Activated CD8-positive, alpha-beta T cell treated with anti-CD3 and anti-CD28 coated beads for 36 hours (primary cell): Measurements from ENCODE around the gene MTRR. TPM values are rescaled to one million over a fixed set of nuclear protein-coding genes. Genes with fewer than 3 reads are reported as not detected.

Experiments used
- ATAC-seq: fragments of 200-7000 bp; cut with Tn5 transposase; one replicate; pipeline ENCODE4 v1.10.0; 2021; ENCODE audit warnings: mild to moderate bottlenecking, moderate library complexity
- CTCF ChIA-PET: fragments of 350-600 bp; sonication (Branson Sonifier 250); formaldehyde crosslinking; loops from one replicate; lab custom pipeline; 2021; ENCODE audit warnings: antibody characterized with exemption; lab: Charles Lee
- POLR2A ChIA-PET: fragments of 350-600 bp; sonication (Branson Sonifier 250); formaldehyde crosslinking; loops from one replicate; lab custom pipeline; 2021; ENCODE audit warnings: antibody characterized with exemption; lab: Charles Lee
- DNase-seq: peaks from one replicate; pipeline ENCODE4 v3.0.0-alpha.2; 2020
- H3K27ac Mint-ChIP-seq: one replicate; pipeline ENCODE4 v1.8.0; 2021; ENCODE audit warnings: mild to moderate bottlenecking, mixed read lengths
- H3K27me3 Mint-ChIP-seq: one replicate; pipeline ENCODE4 v1.8.0; 2021; ENCODE audit warnings: mixed read lengths
- H3K36me3 Mint-ChIP-seq: one replicate; pipeline ENCODE4 v1.8.0; 2021; ENCODE audit warnings: low read depth, mixed read lengths
- H3K4me1 Mint-ChIP-seq: one replicate; pipeline ENCODE4 v1.8.0; 2021; ENCODE audit warnings: low read depth, mixed read lengths
- H3K4me3 Mint-ChIP-seq: one replicate; pipeline ENCODE4 v1.8.0; 2021; ENCODE audit warnings: mild to moderate bottlenecking, moderate library complexity, mixed read lengths
- H3K9me3 Mint-ChIP-seq: one replicate; pipeline ENCODE4 v1.8.0; 2021; ENCODE audit warnings: mixed read lengths
- intact Hi-C: fragments of 100-400 bp; cut with micrococcal nuclease; formaldehyde crosslinking; loops from one replicate; pipeline ENCODE4 v1.10.0; 2022
- total RNA-seq, 2 experiments: library from RNA; stranded (reverse); gene quantifications; one replicate each; pipeline ENCODE4 v1.2.3, GENCODE V29; 2021
- TF ChIP-seq, protein P1 (sequence below): fragments of 200-600 bp; IDR thresholded peaks from one replicate; pipeline ENCODE4 v1.8.0; 2022; ENCODE audit warnings: antibody characterized with exemption, mild to moderate bottlenecking

MTRR gene
- total RNA-seq, 2 experiments from 2014 or later = 54.3 to 57.8 TPM

DNA sequence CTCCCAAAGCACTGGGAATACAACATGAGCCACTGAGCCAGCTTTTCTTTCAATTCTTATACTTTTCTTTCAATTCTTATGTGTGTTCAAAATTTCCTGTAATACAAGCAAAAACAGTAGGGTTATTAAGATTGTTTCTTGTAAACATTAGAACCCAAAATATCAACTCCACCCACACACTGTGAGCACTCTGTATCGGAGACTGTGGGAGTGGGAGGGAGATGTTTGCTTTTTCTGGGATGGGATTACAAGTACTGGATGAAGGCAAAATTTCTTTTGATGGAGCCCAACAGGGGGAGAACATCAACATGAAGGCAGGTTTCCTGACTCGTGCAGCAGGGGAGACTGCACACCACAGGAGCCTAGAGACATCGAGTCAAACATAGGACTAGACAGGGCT, 13.3 kb upstream of the MTRR start:
- peaks cover 2% of the 10 kb centered on the region for H3K27me3 Mint-ChIP-seq
- H3K9me3 Mint-ChIP-seq = no peaks in the 10 kb centered on the region
- H3K27ac Mint-ChIP-seq = no peak overlapping the region
- TF ChIP-seq, protein P1, sequence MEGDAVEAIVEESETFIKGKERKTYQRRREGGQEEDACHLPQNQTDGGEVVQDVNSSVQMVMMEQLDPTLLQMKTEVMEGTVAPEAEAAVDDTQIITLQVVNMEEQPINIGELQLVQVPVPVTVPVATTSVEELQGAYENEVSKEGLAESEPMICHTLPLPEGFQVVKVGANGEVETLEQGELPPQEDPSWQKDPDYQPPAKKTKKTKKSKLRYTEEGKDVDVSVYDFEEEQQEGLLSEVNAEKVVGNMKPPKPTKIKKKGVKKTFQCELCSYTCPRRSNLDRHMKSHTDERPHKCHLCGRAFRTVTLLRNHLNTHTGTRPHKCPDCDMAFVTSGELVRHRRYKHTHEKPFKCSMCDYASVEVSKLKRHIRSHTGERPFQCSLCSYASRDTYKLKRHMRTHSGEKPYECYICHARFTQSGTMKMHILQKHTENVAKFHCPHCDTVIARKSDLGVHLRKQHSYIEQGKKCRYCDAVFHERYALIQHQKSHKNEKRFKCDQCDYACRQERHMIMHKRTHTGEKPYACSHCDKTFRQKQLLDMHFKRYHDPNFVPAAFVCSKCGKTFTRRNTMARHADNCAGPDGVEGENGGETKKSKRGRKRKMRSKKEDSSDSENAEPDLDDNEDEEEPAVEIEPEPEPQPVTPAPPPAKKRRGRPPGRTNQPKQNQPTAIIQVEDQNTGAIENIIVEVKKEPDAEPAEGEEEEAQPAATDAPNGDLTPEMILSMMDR = no peak
- ChIA-PET POLR2A (no interaction called here), CTCF (interaction anchor here (1.1 to 3.3 kb wide), 5 partner anchors 9 to 23 kb away, joined by 3 to 26 read pairs (median 3); partner anchors contain the start of genes FASTKD3 and MTRR)
- peaks cover 13% of the 10 kb centered on the region for H3K36me3 Mint-ChIP-seq
- H3K4me1 Mint-ChIP-seq = peaks cover 26% of the 10 kb centered on the region
- no peak for DNase-seq
- ATAC-seq = no peak
- H3K4me3 Mint-ChIP-seq = no peak overlapping the region
- intact Hi-C loops = no loop called here

DNA sequence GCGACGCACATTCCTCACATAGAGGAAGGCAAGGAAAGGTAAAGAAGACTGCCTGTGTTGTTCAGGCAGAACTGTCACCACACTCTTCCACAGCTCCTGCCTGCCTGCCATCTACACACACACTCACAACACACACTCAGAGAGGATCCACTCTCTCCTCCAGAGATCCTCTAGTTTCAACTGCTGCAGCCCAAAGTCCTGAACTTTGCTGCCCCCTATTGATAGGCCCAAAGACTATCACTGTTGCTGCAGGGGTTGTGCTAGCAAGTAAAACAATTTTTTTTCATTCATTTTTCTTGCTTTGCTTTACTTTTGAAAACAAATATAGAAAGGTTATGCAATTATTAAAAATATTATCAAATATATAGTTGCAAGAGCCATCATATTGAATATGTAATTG, 12.1 kb upstream of the MTRR start:
- Mint-ChIP-seq H3K4me3 (no peak overlapping the region), H3K27me3 (no peaks in the 10 kb centered on the region), H3K36me3 (peaks cover 15% of the 10 kb centered on the region), H3K27ac (no peak overlapping the region), H3K9me3 (no peaks in the 10 kb centered on the region), H3K4me1 (peaks cover 21% of the 10 kb centered on the region)
- intact Hi-C loops = no loop called here
- DNase-seq (peak; percentile 24), ATAC-seq (peak; percentile 64)
- ChIA-PET POLR2A (interaction anchor here (1.2 kb wide), 1 partner anchor 40 kb away, joined by 3 read pairs; no protein-coding TSS in a partner anchor), CTCF (interaction anchor here (1.0 to 3.3 kb wide), 6 partner anchors 11 to 49 kb away, joined by 3 to 26 read pairs (median 4); partner anchors contain the start of genes FASTKD3 and MTRR)
- TF ChIP-seq, protein P1 = peak; percentile 67

DNA sequence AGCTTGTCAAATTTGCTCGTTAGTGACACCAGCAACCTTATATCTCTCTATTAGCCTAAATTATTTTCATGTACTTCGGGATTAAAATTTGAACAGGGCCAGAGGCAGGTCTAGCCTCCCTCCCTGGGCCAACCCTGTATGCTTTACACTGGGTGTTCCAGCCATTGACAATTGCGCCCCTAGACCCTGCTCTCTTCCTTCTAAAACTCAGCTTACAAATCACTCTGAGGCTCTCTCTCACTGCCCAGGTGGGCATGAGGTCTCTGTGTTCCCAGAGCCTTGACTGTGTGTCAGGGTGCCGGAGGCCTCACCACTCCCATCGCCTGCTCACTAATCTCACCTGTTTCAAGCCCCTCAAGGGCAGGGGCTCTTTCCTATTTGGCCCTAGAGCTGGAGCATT, 11.6 kb upstream of the MTRR start:
- Mint-ChIP-seq H3K4me3 (no peak overlapping the region), H3K9me3 (no peaks in the 10 kb centered on the region), H3K27me3 (no peaks in the 10 kb centered on the region), H3K27ac (no peak overlapping the region), H3K4me1 (peaks cover 15% of the 10 kb centered on the region), H3K36me3 (peaks cover 15% of the 10 kb centered on the region)
- POLR2A ChIA-PET = interaction anchor here (1.1 to 1.3 kb wide), 4 partner anchors 11 to 41 kb away, joined by 3 to 6 read pairs (median 4); partner anchors contain the start of genes FASTKD3 and MTRR
- ATAC-seq = no peak
- no peak for DNase-seq
- intact Hi-C loops = no loop called here
- CTCF ChIA-PET = interaction anchor here (1.1 to 3.3 kb wide), 5 partner anchors 11 to 48 kb away, joined by 3 to 26 read pairs (median 5); partner anchors contain the start of genes FASTKD3 and MTRR
- TF ChIP-seq, protein P1 = no peak

DNA sequence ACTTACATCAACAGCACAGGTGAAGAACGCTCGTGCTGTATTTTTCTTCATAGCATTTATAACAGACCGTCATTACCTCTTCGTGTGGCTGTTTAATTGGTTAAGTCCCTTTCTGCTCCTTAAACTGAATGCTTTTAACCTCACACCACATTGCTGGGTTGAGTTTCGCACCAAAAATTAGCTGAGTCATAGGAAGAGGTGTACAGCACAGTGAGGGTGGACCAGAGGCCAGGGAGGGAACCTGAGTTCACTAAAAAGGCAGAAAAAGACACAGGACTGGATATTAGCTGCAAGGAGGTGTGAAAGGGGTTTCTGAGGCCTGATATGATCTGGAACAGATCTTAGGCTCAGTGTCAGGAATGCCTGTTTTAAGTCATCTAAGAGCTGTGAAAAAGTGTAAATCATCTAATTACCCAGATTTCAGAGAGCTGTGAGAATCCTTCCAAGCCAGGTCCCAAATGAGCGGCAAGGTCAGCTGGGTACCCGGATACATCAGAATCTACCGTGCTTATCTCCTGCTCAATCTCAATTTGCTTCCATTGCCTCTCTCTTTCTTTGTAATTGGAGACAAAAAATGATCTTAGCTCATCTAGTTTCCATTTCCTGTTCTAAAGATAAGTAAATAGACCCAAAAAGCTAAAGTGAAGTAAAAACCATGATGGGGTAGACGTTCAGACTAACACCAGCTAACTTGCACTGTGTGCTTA, 10.9 kb upstream of the MTRR start:
- ATAC-seq = peak; percentile 39
- Mint-ChIP-seq H3K4me3 (no peak overlapping the region), H3K27ac (peak overlapping the region; percentile 66), H3K9me3 (no peaks in the 10 kb centered on the region), H3K27me3 (no peaks in the 10 kb centered on the region), H3K4me1 (peaks cover 12% of the 10 kb centered on the region), H3K36me3 (peaks cover 18% of the 10 kb centered on the region)
- CTCF ChIA-PET = interaction anchor here (1.0 to 3.3 kb wide), 7 partner anchors 10 to 48 kb away, joined by 3 to 26 read pairs (median 4); partner anchors contain the start of genes FASTKD3 and MTRR
- POLR2A ChIA-PET = interaction anchor here (1.1 to 1.3 kb wide), 4 partner anchors 11 to 42 kb away, joined by 3 to 6 read pairs (median 4); partner anchors contain the start of genes FASTKD3 and MTRR
- TF ChIP-seq, protein P1 = no peak
- intact Hi-C loops = no loop called here
- DNase-seq = no peak

DNA sequence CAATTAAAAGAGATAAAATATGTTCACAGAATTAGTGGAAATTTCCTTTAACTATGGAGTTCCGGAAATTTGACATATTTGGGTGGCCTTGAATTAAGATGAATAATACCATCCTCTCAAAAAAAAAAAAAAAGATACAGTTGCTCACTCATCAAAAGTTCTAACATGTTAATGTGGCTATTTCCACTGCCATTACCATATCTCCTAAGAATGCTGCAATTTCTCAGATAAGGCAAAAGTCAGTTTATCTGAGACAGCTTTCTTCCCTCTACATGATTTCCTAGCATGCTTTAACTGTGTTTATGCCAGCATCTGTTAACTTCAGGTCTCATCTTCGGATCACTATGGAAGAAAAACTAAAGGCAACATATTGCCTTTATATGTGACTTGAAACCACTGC, 2.8 kb upstream of the MTRR start:
- POLR2A ChIA-PET = no interaction called here
- intact Hi-C loops = no loop called here
- CTCF ChIA-PET = interaction anchor here (3.7 to 5.1 kb wide), 2 partner anchors 9 to 21 kb away, joined by 24 to 26 read pairs; no protein-coding TSS in a partner anchor
- H3K4me1 Mint-ChIP-seq = peaks cover 46% of the 10 kb centered on the region
- no peaks in the 10 kb centered on the region for H3K27me3 Mint-ChIP-seq
- ATAC-seq (no peak), DNase-seq (no peak)
- peaks cover 52% of the 10 kb centered on the region for H3K36me3 Mint-ChIP-seq
- TF ChIP-seq, protein P1 = no peak
- H3K27ac Mint-ChIP-seq = no peak overlapping the region
- no peak overlapping the region for H3K4me3 Mint-ChIP-seq
- H3K9me3 Mint-ChIP-seq = no peaks in the 10 kb centered on the region
